HEK293T (cell line): ENCODE results near the gene RAPGEF1.

Experiments used
- ARNT ChIP-seq: fragments of 450-650 bp; IDR thresholded peaks from 2 replicates; pipeline ENCODE4 v1.6.1; 2017; ENCODE audit warnings: mild to moderate bottlenecking
- BHLHE40 ChIP-seq: fragments of 450-650 bp; IDR thresholded peaks from 2 replicates; pipeline ENCODE4 v1.6.1; 2016; ENCODE audit warnings: mild to moderate bottlenecking, moderate library complexity, borderline replicate concordance
- ELF4 ChIP-seq: fragments of 450-650 bp; IDR thresholded peaks from 2 replicates; pipeline ENCODE4 v1.6.1; 2017; ENCODE audit warnings: antibody characterized with exemption
- FOXA1 ChIP-seq: fragments of 450-650 bp; IDR thresholded peaks from 2 replicates; pipeline ENCODE4 v1.6.1; 2016; ENCODE audit warnings: mild to moderate bottlenecking
- HDGF ChIP-seq: fragments of 450-650 bp; IDR thresholded peaks from 2 replicates; pipeline ENCODE4 v1.6.1; 2017; ENCODE audit warnings: antibody characterized with exemption, borderline replicate concordance
- L3MBTL2 ChIP-seq: fragments of 450-650 bp; conservative IDR thresholded peaks from 2 replicates; pipeline ENCODE4 v1.6.1; 2016; ENCODE audit warnings: mild to moderate bottlenecking
- NFRKB ChIP-seq: fragments of 450-650 bp; IDR thresholded peaks from 2 replicates; pipeline ENCODE4 v1.6.1; 2016; ENCODE audit warnings: mild to moderate bottlenecking, moderate library complexity
- SP1 ChIP-seq: fragments of 450-650 bp; IDR thresholded peaks from 2 replicates; pipeline ENCODE4 v1.6.1; 2017
- TF ChIP-seq, protein P1 (sequence below): fragments of 450-650 bp; IDR thresholded peaks from 2 replicates; pipeline ENCODE4 v1.6.1; 2016

DNA sequence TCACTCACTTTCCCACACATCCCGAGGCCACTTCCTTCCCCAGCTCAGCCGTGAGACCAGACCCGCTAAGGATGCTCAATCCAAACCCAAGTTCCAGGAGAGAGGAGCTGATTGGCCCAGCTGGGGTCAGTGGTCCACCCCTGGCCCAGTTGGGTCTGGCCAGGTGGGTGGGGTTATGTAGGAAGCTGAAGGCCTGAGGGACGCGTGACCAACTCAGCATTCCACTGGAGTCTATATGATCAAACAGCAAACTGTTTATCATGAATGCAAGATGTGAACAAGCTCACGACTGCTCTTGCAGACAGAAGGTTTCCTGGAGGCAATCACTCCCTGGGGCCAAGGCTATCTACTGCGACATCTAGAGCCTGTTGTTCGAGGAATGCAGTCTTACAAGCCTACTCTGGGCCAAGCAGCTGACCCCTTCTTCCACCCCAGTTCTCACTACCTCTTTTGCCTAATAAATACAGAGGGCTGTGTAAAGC is 4.9 kb upstream of the RAPGEF1 start:
- TF ChIP-seq L3MBTL2 (no peak), FOXA1 (no peak), SP1 (no peak), ARNT (no peak), BHLHE40 (no peak), NFRKB (no peak), HDGF (no peak), ELF4 (no peak)
- TF ChIP-seq, protein P1, sequence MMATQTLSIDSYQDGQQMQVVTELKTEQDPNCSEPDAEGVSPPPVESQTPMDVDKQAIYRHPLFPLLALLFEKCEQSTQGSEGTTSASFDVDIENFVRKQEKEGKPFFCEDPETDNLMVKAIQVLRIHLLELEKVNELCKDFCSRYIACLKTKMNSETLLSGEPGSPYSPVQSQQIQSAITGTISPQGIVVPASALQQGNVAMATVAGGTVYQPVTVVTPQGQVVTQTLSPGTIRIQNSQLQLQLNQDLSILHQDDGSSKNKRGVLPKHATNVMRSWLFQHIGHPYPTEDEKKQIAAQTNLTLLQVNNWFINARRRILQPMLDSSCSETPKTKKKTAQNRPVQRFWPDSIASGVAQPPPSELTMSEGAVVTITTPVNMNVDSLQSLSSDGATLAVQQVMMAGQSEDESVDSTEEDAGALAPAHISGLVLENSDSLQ: no peak
